ENCODE results near the gene PRKCH. TPM values are rescaled to one million over a fixed set of nuclear protein-coding genes. Genes with fewer than 3 reads are reported as not detected.
A peak's percentile ranks its signal among the peaks of the same experiment; 100 is the strongest.
"Not testable (repeated sequence)": the region's sequence is repeated elsewhere in the genome, so short reads cannot be mapped to it uniquely, and the experiment has no call there.

PRKCH gene
- polyA plus RNA-seq, 3 donors, result 15.9 to 19.4 (median 18.9) TPM

- no peak for DNase-seq (ENCODE audit: extremely low read depth in 1 of 11, low read depth in 9 of 11, low spot score in 4 of 11)
Measured at GRCh38 chr14:61297581-61297980, 23.8 kb upstream of the PRKCH start.

GRCh38 chr14:61298824-61299223, 22.6 kb upstream of the PRKCH start:
- DNase-seq (ENCODE audit: extremely low read depth in 1 of 11, low read depth in 9 of 11, low spot score in 4 of 11), result no peak

DNA sequence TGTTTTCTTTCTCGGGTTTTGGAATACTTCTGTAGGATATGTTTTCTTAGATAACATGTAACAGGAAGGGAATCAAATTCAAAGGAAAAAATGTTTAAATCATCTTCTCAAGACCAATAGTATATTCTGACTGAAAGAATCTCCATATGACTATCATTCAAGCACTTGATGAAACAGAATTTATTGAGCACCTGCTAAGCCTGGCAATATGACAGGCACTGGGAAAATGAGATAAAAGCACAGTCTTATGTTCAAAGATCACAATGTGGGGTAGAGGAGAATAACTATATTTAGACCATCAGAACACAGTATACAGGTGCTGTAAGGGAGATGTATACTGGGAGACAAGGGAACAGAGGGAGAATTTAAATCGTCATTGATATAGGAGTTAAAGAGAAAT, 21.2 kb upstream of the PRKCH start:
- no peak for DNase-seq (ENCODE audit: extremely low read depth in 1 of 11, low read depth in 9 of 11, low spot score in 4 of 11)

- DNase-seq (ENCODE audit: extremely low read depth in 1 of 11, low read depth in 9 of 11, low spot score in 4 of 11), result no peak
Measured at GRCh38 chr14:61300754-61301153, 20.6 kb upstream of the PRKCH start.

- DNase-seq (ENCODE audit: extremely low read depth in 1 of 11, low read depth in 9 of 11, low spot score in 4 of 11), result no peak
Measured at GRCh38 chr14:61304688-61305087, 16.7 kb upstream of the PRKCH start.

DNA sequence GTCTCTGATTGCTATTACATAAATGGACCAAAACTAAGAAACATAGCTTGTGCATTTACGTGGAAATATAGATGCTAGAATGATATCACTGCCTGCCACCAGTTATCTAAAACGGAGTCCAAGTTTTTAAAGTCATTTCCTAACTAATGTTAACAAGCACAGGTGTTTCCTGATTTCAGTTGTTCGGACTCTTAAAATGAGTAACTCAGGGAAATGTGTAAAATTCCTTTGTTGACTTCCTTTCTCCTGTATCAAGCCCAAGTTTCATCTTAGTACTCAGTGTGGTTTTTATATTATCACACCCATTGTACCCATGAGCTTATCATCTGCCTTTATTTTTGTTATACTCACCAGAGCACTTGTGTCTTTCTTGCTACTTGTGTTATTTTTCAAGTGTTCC, 13.2 kb upstream of the PRKCH start:
- no peak for DNase-seq (ENCODE audit: extremely low read depth in 1 of 11, low read depth in 9 of 11, low spot score in 4 of 11)

DNA sequence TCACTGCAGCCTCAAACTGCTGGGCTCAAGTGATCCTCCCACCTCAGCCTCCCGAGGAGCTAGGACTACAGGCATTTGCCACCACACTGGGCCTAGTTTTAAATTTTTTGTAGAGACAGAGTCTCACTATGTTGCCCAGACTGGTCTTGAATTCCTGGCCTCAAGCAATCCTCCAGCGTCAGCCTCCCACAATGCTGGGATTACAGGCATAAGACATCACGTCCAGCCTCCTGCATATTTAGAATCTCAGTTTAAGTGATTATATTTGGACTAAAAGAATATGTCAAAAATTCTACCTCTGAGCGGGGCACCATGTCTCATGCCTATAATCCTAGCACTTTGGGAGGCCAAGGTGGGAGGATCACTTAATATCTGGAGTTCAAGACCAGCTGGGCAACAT, 12.7 kb upstream of the PRKCH start:
- DNase-seq (ENCODE audit: extremely low read depth in 1 of 11, low read depth in 9 of 11, low spot score in 4 of 11), result not testable (repeated sequence)

DNA sequence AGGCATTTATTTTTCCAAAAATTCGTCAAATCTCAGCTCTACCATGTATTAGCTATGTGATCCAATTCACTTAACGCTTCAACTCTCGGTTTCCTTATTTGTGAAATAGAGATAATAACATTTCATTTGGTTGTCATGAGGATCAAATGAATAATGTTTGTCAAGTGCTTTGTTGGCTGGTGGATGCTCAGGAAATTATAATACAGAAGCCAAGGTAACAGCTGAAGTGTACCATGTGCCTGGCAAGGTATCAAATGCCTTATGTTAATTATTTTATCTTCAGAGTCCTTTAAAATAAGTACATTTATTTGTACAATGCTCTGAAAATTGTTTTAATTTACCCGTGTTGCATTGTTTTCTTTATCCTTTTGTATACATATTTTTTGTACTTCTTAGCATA, 6.1 kb upstream of the PRKCH start:
- DNase-seq (ENCODE audit: extremely low read depth in 1 of 11, low read depth in 9 of 11, low spot score in 4 of 11), result no peak

- no peak for DNase-seq (ENCODE audit: extremely low read depth in 1 of 11, low read depth in 9 of 11, low spot score in 4 of 11)
Measured at GRCh38 chr14:61319086-61319485, 2.3 kb upstream of the PRKCH start.

DNA sequence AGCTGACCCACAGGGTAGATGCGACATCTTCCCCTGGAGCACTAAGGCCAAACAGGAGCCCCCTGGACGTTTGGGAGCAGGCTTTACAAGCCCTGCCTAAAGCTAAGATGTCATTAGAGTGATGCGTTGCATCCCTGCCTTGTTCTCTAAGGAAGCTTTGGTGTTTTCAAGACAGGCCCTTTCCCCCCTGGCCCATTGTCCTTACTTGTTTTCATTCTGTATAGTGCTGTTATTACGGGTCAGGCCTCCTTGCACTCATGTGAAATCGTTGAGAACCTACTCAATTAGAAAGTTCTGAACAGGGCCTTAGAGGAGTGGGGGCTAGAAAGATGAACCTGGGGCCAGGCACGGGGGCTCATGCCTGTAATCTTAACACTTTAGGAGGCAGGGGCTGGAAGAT, 1.7 kb upstream of the PRKCH start:
- DNase-seq (ENCODE audit: extremely low read depth in 1 of 11, low read depth in 9 of 11, low spot score in 4 of 11), result no peak

- DNase-seq (ENCODE audit: extremely low read depth in 1 of 11, low read depth in 9 of 11, low spot score in 4 of 11), result not testable (repeated sequence)
Measured at GRCh38 chr14:61320170-61320569, 1.2 kb upstream of the PRKCH start.

- no peak for DNase-seq (ENCODE audit: extremely low read depth in 1 of 11, low read depth in 9 of 11, low spot score in 4 of 11)
Measured at GRCh38 chr14:61320806-61321384, 484 bp upstream of the PRKCH start.

DNA sequence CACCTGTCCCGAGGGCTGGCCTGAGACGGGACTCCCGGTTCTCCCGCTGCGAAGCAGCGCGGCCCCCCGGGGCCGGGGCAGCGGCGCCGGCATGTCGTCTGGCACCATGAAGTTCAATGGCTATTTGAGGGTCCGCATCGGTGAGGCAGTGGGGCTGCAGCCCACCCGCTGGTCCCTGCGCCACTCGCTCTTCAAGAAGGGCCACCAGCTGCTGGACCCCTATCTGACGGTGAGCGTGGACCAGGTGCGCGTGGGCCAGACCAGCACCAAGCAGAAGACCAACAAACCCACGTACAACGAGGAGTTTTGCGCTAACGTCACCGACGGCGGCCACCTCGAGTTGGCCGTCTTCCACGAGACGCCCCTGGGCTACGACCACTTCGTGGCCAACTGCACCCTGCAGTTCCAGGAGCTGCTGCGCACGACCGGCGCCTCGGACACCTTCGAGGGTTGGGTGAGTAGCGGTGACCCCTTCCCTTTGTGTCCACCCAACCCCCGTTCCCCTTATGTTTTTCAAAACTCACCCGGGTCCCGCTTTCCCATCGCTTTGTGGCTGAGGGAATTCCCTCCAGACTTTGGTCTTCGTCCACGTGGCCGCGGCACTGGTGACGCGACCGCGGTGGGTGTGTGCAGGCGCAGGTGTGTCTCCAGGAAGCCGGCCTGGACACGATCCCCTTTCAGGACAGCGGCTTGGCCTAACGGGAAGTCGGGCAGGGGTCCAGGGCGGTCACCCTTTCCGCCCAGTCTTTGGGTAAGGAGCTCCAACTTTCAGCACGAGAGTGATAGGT, 826 bp downstream of the PRKCH start:
- peak in 1 of 11 donors; percentile 27 for DNase-seq (ENCODE audit: extremely low read depth in 1 of 11, low read depth in 9 of 11, low spot score in 4 of 11)

- DNase-seq (ENCODE audit: extremely low read depth in 1 of 11, low read depth in 9 of 11, low spot score in 4 of 11), result no peak
Measured at GRCh38 chr14:61322799-61323290, 1.5 kb downstream of the PRKCH start.

- DNase-seq (ENCODE audit: extremely low read depth in 1 of 11, low read depth in 9 of 11, low spot score in 4 of 11), result no peak
Measured at GRCh38 chr14:61323970-61324369, 2.6 kb downstream of the PRKCH start.

DNA sequence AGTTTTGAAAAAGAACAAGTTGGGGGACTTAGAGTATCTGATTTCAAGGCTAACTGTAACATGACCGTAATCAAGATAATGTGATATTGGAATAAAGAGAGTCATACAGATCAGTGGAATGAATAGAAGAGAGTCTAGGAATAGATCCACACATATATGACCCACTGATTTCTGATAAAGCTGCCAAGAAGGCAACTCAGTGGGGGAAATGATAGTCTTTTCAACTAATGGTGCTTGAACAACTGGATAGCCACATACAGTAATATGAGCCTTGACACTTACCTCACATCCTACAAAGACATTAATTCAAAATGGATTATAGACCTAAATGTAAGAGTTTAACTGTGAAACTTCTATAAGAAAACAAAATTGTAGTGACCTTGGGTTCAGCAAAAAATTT, 3.8 kb downstream of the PRKCH start:
- DNase-seq (ENCODE audit: extremely low read depth in 1 of 11, low read depth in 9 of 11, low spot score in 4 of 11), result no peak

DNA sequence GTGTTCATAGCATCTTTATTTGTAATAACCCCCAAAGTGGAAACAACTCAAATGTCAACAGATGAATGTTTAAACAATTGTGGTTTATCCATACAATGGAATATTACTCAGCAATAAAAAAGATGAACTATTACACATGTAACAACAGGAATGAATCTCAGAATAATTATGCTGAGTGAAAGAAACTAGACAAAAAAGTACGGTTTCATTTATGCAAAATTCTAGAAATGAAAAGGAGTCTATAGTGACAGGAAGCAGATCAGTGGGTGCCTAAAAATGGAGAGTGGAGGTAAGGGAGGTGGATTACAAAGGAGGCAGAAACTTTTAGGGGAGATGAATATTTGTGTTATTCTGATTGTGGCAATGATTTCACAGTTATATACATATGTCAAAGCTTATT, 4.8 kb downstream of the PRKCH start:
- no peak for DNase-seq (ENCODE audit: extremely low read depth in 1 of 11, low read depth in 9 of 11, low spot score in 4 of 11)

DNA sequence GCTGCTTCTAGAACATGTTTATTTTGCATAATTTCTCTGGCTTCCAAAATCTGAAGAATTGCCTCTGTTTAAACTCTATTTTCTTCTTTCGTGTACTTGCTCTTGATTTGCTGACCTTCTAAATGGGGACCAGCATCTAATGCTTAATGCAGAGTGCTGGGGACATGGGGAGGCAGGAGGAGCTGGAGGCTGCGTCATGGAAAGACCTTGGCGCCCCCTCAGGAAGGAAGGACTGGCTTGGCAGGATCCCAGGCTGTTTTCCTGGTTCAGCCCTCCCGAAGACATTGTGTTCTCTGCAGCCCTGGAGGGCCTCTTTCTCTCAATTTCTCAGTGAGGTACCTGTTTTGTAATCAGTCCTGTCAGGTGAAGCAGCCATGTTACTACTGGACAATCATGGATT, 5.5 kb downstream of the PRKCH start:
- peak in 1 of 11 donors; percentile 10 for DNase-seq (ENCODE audit: extremely low read depth in 1 of 11, low read depth in 9 of 11, low spot score in 4 of 11)

DNA sequence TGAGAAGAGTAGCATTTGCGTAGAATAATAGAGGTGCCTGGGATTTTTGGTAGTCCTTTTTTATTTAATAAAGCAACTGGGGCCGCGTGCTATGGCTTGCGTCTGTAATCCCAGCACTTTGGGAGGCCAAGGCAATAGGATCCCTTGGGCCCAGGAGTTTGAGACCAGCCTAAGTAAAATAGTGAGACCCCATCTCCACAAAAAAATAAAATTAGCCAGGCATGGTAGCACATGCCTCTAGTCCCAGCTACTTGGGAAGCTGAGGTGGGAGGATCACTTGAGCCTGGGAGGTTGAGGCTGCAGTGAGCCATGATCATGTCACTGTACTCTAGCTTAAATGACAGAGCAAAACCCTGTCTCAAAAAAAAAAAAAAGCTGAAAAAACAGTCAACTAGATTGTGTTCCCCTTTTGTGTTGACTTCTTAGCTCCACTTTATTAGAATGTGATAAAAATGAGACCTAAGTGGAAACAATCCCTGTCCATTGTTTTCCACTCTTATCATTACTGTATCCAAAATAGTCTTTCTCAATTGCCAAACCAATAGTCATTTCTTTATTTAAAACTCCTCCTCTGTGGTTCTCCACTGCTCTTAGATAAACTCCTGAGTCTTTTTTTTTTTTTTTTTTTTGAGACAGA, 7.4 kb downstream of the PRKCH start:
- DNase-seq (ENCODE audit: extremely low read depth in 1 of 11, low read depth in 9 of 11, low spot score in 4 of 11), result no peak

DNA sequence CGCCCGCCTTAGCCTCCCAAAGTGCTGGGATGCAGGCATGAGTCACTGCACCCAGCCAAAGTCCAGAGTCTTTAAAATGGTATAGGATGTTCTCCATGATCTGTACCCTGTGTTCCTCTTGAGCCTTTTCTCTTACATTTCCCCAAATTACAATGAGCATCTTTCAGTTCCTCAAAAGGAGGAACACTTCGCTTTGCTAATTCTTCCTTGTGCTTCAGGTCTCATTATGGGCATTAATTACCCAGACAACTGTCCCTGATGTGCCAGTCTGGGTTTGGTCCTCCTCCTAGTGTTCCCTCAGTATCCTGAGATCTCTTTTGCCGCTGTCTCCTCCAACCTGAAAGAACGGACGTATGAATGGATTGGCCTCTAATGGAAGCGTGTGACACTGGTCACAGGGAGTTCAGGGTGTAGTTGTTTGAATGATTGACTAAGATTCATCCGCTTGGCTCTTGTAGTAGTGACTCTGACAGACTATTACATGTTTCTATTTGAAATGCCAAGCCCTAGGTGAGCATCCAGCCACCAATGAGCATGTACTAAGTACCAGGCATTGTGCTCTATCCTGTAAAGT, 8.2 kb downstream of the PRKCH start:
- DNase-seq (ENCODE audit: extremely low read depth in 1 of 11, low read depth in 9 of 11, low spot score in 4 of 11), result no peak
